ENCODE results near the gene OBSCN.

OBSCN gene

DNA sequence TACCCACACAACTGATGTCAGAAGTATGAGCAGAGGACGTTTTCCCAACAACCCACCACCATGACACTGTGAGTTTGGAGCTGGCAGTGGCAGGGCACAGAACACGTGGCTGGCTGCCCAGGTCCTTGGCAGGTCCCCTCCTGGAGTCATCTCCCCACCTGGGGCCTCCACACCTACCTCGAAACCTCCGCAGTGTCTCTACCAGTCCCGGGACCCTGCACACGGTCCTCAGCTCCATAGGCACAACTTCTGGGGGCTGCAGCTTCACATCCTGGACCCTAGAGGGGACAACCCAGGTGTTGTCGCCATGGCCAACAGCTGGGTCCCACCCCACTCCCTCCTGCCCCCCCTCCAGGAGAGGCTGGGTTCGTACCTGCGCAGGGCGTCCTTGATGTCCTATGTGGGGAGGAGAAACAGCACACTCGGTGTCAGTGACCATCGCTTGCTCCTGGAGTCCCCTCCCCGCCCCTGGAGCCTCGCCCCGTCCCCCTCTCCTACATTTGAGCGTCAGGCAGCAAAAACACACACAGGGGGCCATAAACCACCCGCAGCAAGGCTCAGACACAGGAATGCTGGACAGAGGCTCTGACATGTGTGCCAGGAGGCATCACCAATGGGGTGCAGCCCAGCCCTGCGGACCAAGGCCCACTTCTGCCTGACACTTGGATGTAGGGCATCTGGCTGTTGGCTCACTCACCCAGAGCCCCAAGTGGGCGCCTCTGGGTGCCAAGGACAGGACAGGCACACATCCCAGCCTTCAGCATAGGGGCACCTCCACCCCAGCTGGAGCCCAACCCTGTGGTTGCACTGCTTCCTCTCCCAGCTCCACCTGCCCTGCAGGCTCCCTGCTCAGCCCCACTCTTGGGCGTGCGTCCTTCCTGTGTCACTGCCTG lies 189.2 kb downstream of the OBSCN start:
- no peak overlapping the region for H3K4me3 ChIP-seq (ENCODE audit: low read depth, low read length)
- DNase-seq (ENCODE audit: low read depth): no peak

- H3K4me3 ChIP-seq (ENCODE audit: low read depth, low read length): no peak overlapping the region
- DNase-seq (ENCODE audit: low read depth): no peak
Measured at GRCh38 chr1:228397966-228398365, 190.1 kb downstream of the OBSCN start.

DNA sequence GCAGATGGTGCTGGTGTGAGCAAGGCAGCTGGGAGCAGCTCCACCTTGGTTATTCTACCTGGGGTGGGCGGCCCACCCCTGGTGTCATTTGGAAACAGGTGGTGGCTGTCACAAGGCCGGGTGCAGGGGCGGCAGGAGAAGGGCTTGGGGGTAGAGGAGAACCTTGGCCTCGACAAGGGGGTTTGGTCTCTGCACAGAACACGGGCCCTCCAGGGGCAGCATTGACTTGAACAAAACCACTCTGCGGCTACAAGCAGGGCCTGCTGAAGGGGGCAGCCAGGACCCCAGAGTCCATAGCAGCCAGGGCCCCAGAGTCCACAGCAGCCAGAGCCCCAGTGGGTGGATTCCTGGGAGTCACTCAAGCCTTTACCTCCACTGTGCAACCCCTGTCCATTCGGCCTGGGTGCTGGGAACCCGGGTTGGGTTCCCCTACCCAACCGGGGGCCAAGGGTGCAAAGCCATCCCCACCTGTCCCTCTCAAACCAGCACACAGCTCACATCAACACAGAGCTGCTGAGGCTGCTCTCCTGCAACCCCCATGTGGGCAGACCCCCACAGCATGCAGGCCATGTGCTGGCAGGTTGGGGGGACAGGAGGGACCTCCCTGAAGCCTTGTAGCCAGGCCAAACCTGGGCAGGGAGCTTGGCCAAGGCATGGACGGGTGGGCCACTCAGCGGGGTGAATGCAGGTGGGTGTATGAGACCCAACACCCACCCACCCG lies 191.1 kb downstream of the OBSCN start:
- DNase-seq (ENCODE audit: low read depth): no peak
- no peak overlapping the region for H3K4me3 ChIP-seq (ENCODE audit: low read depth, low read length)

GRCh38 chr1:228399531-228400236 lies 191.8 kb downstream of the OBSCN start:
- H3K4me3 ChIP-seq (ENCODE audit: low read depth, low read length): no peak overlapping the region
- no peak for DNase-seq (ENCODE audit: low read depth)

- DNase-seq (ENCODE audit: low read depth): no peak
- H3K4me3 ChIP-seq (ENCODE audit: low read depth, low read length): no peak overlapping the region
Measured at GRCh38 chr1:228400237-228400651, 192.4 kb downstream of the OBSCN start.

DNA sequence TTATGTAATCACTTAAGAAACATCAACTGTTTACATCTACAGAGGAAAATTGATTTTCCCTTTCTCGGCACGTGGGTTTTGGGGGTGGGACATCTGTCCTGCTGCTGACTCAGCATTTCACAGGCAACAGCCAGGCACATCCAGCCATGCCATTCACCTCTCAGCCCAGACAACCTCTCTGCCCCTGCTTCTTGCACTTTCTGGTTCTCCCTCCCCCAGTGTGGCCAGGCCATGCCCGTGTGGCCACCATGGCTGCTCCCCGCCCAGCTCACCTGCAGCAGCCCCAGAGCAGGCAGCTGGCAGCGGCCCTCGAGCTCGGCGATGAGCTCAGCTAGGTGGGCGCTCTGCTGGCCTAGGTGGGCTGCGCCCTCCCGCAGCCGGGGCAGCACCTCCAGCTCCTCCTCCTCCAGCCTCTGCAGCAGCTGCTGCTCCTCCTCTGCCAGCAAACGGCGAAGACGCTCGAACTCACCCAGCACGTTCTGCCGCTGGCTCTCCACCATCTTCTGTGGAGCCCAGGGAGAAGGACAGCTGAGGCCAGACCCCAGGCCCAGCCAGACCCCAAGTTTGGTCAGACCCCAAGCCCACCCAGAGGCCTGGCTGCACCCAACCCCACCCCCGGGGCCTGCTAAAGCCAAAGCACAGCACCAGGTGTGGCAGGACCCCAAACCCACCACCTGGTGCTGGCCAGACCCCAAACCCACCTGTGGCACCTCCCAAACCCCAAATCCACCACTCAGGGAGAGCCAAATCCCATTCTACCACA lies 193.0 kb downstream of the OBSCN start:
- no peak overlapping the region for H3K4me3 ChIP-seq (ENCODE audit: low read depth, low read length)
- no peak for DNase-seq (ENCODE audit: low read depth)

DNA sequence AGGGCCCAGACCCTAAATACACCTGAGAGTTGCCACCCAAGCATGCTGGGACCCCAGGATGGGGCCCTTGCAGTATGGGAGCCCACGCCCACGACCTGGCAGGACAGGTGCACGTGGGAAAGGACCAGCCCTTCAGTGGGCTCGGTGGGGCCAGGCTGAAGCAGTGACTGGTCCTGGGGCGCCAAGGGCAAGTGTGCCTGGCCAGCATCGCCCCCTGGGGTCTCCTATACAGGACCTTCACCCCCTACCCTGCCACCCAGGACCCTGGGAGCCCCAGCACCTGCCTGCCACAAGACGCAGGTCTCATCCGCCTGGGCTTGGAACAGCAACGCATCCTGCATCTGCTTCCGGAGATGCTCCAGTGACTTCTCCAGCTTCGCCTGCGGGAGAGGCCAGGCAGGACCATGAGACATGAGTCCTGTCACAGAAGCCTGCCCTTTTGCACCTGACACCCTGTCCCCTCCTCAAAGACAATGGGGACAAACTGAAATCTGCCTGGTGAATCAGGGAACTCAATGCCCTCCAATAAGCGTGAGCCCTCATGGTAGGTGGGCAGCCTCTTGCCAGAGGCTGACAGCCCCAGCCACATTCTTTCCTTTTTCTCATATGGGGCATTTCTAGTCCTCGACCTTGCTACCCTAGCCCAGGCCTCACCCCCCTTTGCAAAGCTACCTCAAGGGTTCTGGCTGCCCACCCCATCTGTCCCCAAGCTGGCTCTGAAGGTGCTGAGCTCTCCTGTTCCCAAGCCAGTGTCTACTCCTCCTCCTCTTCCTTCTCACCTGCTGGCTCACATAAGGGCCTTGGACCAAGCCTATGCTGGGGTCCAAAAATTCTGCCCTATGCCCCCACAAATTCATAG lies 194.2 kb downstream of the OBSCN start:
- no peak overlapping the region for H3K4me3 ChIP-seq (ENCODE audit: low read depth, low read length)
- no peak for DNase-seq (ENCODE audit: low read depth)

- H3K4me3 ChIP-seq (ENCODE audit: low read depth, low read length): no peak overlapping the region
- DNase-seq (ENCODE audit: low read depth): no peak
Measured at GRCh38 chr1:228402641-228403025, 194.8 kb downstream of the OBSCN start.

DNA sequence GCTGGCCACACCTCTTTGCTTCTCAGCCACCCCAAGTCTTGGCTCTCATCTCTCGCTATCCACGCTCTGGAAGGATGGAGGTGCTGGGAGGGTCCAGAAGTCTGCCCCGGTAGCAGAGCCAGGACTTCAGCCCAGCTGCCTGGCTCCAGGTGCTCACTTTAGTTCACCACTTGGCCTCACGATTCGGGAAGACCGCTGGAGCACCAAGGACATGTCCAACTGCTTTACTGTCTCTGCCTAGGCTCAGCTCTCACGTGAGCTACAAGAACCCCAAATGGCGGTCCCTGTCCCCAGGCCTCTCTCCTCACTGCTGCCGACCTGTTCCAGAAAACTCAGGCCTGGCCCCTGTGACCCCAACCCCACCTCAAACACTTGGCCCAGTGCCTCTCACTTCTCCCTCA lies 195.4 kb downstream of the OBSCN start:
- DNase-seq (ENCODE audit: low read depth): no peak

GRCh38 chr1:228404107-228404720 lies 196.4 kb downstream of the OBSCN start:
- DNase-seq (ENCODE audit: low read depth): no peak
- no peak overlapping the region for H3K4me3 ChIP-seq (ENCODE audit: low read depth, low read length)

More for the DNA sequence above, 195.4 kb downstream of the OBSCN start:
- H3K4me3 ChIP-seq (ENCODE audit: low read depth, low read length): no peak overlapping the region

DNA sequence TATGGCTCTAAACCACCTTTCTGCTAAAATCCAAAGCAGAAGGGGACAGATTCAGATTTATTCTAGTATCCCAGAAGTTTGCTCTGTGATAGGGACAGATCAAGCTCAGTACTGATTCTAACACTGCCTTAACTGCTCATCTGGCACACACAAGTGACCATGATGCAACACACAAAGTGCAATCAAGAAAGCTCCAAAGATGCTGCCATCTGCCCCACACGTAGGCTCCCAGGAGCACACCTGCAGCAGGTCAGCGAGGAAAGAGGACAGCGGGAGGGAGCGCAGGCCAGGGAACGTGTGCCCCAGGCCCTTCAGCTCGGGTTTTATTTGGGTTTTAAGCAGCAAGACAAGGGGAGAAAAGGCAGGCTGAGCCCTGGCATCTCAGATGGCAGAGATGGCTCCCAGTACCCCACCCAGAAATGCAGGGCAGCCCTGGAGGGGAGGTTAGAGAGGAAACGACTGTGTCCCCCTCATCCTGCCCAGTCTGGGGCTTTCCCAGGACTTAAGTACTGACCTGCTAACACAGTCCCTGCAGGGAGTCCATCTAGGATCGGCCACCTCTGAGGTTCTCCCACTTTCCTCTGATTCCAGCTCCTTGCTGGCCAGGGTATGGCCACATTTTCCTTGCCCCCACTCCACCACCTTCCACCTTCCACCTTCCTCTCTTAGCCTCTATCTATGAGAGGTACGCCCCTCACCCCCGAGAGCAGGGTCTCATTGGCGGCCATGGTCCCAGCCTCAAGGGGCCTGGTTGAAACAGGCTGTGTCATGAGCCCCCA lies 197.5 kb downstream of the OBSCN start:
- H3K4me3 ChIP-seq (ENCODE audit: low read depth, low read length): peak overlapping the region; percentile 91
- no peak for DNase-seq (ENCODE audit: low read depth)

DNA sequence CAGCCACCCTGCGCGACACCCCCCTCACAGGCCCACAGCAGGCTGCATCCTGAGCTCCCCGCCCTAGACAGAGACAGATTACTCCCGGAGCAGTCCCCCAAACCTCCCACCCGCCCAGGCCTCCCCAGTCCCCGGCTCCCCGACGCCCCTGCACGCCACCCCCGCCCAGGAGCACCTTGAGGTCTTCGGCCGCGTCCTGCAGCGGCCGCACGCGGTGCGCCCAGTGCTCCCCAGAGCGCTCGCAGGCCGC lies 198.1 kb downstream of the OBSCN start:
- peak overlapping the region; percentile 91 for H3K4me3 ChIP-seq (ENCODE audit: low read depth, low read length)
- no peak for DNase-seq (ENCODE audit: low read depth)

DNA sequence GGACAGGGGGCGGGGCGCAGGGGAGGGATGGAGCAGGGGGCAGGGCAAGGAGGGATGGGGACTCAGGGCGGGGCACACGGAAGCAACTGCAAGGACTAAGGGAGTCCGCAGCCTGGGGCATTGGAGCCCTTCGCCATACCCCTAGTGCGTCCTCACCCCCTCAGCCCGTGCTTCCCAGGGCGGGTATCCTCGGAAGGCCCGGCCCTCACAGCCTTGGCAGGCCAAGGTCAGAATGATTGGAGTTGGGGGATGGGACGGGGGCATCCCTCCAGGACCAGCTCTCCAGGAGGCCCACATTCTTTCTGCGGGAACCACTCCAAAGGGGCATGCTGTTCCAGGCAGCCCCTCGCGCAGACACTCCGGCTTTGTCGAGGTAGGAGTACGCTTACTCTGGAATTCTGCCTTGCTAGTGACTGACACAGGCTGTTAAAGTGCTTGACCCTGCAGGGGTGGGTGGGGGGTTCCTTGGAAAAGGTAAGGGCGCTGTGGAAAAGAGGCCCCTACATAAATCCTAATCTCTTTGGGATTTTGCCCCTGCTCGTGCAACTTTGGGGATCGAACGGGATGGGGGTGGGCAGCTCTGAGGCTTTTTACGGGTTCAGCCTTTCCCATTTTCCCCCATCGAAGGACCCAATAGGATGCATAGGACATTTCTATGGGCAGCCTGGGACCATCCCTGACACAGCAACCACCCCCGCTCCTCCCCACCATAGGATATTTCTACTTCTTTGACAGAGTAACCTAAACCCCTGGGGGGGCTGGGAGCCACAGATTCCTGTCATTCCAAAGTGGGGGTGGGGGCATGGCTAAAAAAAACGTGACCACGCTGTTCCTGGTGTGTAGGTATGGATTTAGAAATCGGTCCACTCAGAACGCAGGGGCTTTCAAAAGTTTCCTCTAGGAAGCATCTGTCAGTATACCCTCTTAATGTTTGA lies 199.5 kb downstream of the OBSCN start:
- no peak for DNase-seq (ENCODE audit: low read depth)
- H3K4me3 ChIP-seq (ENCODE audit: low read depth, low read length): peak overlapping the region; percentile 91

GRCh38 chr1:228408041-228408868 lies 200.4 kb downstream of the OBSCN start:
- DNase-seq (ENCODE audit: low read depth): no peak

GRCh38 chr1:228408869-228409805 lies 201.3 kb downstream of the OBSCN start:
- no peak overlapping the region for H3K4me3 ChIP-seq (ENCODE audit: low read depth, low read length)
- no peak for DNase-seq (ENCODE audit: low read depth)

More at GRCh38 chr1:228408041-228408868, 200.4 kb downstream of the OBSCN start:
- H3K4me3 ChIP-seq (ENCODE audit: low read depth, low read length): peak overlapping the region; percentile 91

All from skeletal muscle cell (primary cell).